ENCODE data around the gene MYLK4. TPM values are rescaled to one million over a fixed set of nuclear protein-coding genes. Genes with fewer than 3 reads are reported as not detected.

The MYLK4 gene
- total and polyA plus RNA-seq, 2 of the 13 experiments (the other 11 are each of a cell fraction or from before 2014, with no cell fraction given): 0.26 to 0.29 TPM

GRCh38 chr6:2765166-2765895, 14.6 kb upstream of the MYLK4 start, which contains the start of gene WRNIP1 (continued):
- peak; percentile 74; the same call in 1 of the 2 replicates for TF ChIP-seq AHR (CRISPR knock-in tag; IDR thresholded peaks at IDR 0.05)
- peak; percentile 90 for TF ChIP-seq CBFB (CRISPR knock-in tag; IDR thresholded peaks at IDR 0.05)
- TF ChIP-seq BCL3 (CRISPR knock-in tag; IDR thresholded peaks at IDR 0.05): peak; percentile 85
- TF ChIP-seq FOSL2 (CRISPR knock-in tag; IDR thresholded peaks at IDR 0.05): peak; percentile 50; the same call in 1 of the 2 replicates
- TF ChIP-seq TBX3 (IDR thresholded peaks at IDR 0.05; ENCODE audit: borderline replicate concordance): no peak
- peak; percentile 17; the same call in 1 of the 2 replicates for TF ChIP-seq RARA (CRISPR knock-in tag; IDR thresholded peaks at IDR 0.05)
- TF ChIP-seq ZC3H13 (CRISPR knock-in tag; IDR thresholded peaks at IDR 0.05): no peak; the same call in 1 of the 2 replicates
- peak; percentile 81; the same call in 1 of the 2 replicates for TF ChIP-seq ZBTB39 (CRISPR knock-in tag; IDR thresholded peaks at IDR 0.05)
- no peak for TF ChIP-seq GTF2F1 (IDR thresholded peaks at IDR 0.05; ENCODE audit: low read length)
- peak; percentile 82; the same call in 1 of the 2 replicates for TF ChIP-seq ZNF510 (CRISPR knock-in tag; IDR thresholded peaks at IDR 0.05; ENCODE audit: low read depth)
- no peak for TF ChIP-seq ZNF264 (CRISPR knock-in tag; IDR thresholded peaks at IDR 0.05)
- peak; percentile 99 for TF ChIP-seq ZFX (CRISPR knock-in tag; IDR thresholded peaks at IDR 0.05; ENCODE audit: low read depth)
- TF ChIP-seq FOXJ3 (CRISPR knock-in tag; IDR thresholded peaks at IDR 0.05; ENCODE audit: borderline replicate concordance): no peak
- peak; percentile 65; the same call in 1 of the 2 replicates for TF ChIP-seq ZNF263 (CRISPR knock-in tag; IDR thresholded peaks at IDR 0.05)
- no peak for TF ChIP-seq ZNF646 (CRISPR knock-in tag; IDR thresholded peaks at IDR 0.05)
- 0 out of 2 replicates have a peak, but pooled peaks have one; percentile 18 for TF ChIP-seq KAT7 (CRISPR knock-in tag; IDR thresholded peaks at IDR 0.05; ENCODE audit: borderline replicate concordance)
- peak; percentile 55; the same call in 1 of the 2 replicates for TF ChIP-seq RFX5 (IDR thresholded peaks at IDR 0.05; ENCODE audit: low read depth, low read length)
- peak; percentile 96; the same call in 1 of the 2 replicates for TF ChIP-seq ZNF354B (CRISPR knock-in tag; IDR thresholded peaks at IDR 0.05)

All from HepG2 (cell line).